AG10803 (cell line): ENCODE measurements around the gene UNKL.

ENCODE experiments used
- DNase-seq: peaks from one replicate; pipeline ENCODE4 v3.0.0; 2010; ENCODE audit warnings: low read depth
- H3K4me3 ChIP-seq: 2 replicates; pipeline ENCODE4 v1.5.1; 2011; ENCODE audit warnings: mild to moderate bottlenecking, low read length, control low read depth
- CTCF ChIP-seq: conservative IDR thresholded peaks from 2 replicates; pipeline ENCODE4 v1.5.1; 2011; ENCODE audit warnings: mild to moderate bottlenecking, low read length, control low read depth, inconsistent platforms

UNKL gene

GRCh38 chr16:1412847-1413246, 1.7 kb downstream of the UNKL start:
- no peak for TF ChIP-seq CTCF
- no peak overlapping the region for H3K4me3 ChIP-seq
- DNase-seq: no peak

GRCh38 chr16:1408171-1408837, 6.2 kb downstream of the UNKL start:
- DNase-seq: peak; percentile 80
- H3K4me3 ChIP-seq: peak overlapping the region; percentile 54
- no peak for TF ChIP-seq CTCF

GRCh38 chr16:1407753-1408152, 6.8 kb downstream of the UNKL start:
- no peak overlapping the region for H3K4me3 ChIP-seq
- no peak for TF ChIP-seq CTCF
- peak; percentile 80 for DNase-seq

GRCh38 chr16:1403733-1404132, 10.8 kb downstream of the UNKL start:
- H3K4me3 ChIP-seq: no peak overlapping the region
- no peak for TF ChIP-seq CTCF
- no peak for DNase-seq

GRCh38 chr16:1403036-1403435, 11.5 kb downstream of the UNKL start:
- H3K4me3 ChIP-seq: no peak overlapping the region
- no peak for TF ChIP-seq CTCF
- no peak for DNase-seq

- TF ChIP-seq CTCF: no peak
- H3K4me3 ChIP-seq: no peak overlapping the region
- DNase-seq: no peak
Observed at GRCh38 chr16:1401758-1402154, 12.7 kb downstream of the UNKL start.

- DNase-seq: no peak
- TF ChIP-seq CTCF: no peak
Observed at GRCh38 chr16:1401061-1401757, 13.3 kb downstream of the UNKL start.

More at GRCh38 chr16:1401061-1401757, 13.3 kb downstream of the UNKL start:
- H3K4me3 ChIP-seq: no peak overlapping the region
